NCI-H748 (cell line): ENCODE data around the gene FREM2.

ENCODE experiments used
- DNase-seq: peaks from one replicate; lab custom pipeline; 2025; ENCODE audit not compliant: unreplicated experiment; lab: John Stamatoyannopoulos, UW

The FREM2 gene

DNA sequence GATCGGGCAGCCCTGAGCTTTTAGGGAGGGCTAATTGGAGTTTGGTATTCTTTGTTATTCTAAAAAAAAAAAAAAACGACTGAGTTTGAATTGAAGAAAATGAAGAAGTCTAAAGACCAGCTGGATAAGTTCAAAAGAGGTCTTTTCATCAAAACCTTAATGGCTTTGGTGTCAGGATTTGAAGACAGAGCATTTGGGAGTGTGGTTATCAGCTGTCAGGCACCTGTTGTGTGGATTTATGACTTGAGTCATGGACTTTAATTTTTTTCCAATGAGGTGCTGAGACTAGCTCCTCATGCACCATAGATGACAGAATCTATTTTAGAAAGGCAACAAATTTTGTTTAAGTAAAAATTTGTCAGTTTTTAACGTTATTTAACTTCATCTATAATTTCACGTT lies 72.5 kb downstream of the FREM2 start:
- no peak for DNase-seq

DNA sequence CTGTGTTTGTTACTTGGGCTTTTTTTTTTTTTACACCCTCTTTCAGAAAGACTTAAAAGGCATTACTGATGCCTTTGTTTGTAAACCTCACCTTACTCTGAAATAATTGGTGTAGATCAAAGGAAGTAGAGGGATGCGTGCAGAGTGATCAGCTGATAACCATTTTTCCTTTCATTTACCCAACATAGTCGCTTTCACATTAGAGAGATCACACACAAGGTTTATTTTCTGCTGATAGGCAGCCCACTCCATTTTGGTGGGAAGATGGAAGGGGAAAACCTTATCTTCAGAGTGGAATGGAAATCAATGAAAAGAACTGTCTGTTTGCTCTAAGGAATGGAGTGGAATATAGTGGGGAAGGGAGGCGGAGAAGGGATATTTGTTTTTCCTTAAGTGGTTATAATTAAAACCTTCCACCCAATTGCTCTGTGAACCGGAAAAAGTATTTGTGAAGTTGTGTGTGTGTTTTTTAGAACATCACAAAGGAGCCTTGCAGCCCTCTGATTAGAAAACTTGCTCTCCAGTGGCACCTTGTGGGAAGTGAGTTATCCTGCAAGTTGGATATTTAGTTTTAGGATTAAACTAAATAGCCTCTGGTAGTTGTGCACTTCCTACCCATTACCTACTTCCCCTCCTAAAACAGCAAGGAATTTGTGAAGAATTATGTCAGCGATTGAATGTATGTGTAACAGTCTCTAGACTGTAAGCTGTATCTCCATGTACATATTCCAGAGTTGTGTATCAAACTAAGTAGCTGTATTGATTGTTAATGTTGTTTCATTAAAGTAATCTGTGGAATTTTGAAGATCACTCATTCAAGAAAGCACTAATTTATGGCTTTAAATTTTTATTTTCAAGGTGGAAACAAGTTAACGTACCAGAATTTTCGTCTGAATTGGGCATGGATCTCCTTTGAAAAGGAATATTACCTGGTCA lies 76.8 kb downstream of the FREM2 start:
- DNase-seq: peak; percentile 96

DNA sequence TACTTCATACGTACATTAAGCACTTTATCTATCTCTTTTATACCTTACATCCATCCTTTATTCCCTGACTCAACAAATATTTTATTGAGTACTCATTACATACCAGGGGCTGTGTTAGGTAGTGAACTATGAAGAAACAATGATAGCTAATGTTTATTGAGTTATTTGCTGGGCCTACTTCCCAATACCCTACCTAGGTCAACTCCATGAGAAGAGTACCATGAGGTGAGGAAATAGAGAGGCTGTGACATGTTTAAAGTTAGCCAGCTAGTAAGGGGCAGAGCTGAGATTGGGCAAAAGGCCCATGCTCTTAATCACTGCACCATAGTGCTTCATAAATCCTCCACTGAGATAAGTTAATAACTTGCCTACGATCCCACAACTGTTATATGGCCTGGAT lies 79.9 kb downstream of the FREM2 start:
- no peak for DNase-seq

DNA sequence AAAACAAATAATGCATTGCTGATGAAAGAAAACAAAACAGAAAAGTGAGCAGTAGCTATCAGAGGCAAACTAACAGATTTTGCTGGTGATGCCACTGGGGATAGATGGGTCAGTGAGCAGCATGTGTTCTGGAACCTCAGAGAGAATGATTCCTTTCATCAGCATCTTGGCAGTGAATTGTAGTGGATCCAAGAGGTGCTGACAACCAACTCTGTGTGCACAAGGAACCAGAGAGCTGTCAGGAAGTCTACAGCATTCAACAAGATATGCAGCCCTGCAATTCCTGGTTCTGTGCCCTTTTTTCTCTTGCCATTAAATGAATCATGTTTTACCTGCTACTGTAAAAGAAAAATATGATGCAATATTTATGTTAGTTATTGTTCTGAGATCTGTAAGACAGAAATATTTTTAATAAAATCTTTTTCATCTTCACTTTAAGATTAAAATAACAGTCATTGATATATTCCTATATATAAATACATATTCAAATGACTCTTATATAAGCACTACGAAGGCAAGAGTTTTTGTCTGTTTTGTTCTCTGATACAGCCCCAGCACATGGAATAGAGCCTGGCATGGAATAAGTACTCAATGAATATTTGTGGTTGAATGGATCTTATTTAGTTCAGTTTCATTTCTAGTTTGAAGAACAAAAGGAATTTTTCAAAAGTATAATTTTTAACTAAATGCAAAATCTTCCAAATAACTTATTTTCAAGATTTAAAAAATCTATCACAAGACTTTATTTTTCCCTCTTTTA lies 80.8 kb downstream of the FREM2 start:
- no peak for DNase-seq

DNA sequence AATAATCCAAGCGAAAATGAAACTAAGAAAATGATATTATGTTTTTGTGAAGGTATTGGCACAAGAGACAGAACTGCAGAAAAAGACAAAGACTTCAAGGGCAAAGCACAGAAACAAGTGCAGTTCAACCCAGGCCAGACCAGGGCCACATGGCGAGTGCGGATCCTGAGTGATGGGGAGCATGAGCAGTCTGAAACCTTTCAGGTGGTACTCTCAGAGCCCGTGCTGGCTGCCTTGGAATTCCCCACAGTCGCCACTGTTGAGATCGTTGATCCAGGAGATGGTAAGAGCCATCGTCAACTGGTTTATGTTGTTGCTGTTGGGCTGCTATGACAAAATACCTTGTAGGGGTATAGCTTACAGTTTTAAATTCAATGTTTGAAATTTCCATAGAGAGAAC lies 82.6 kb downstream of the FREM2 start:
- DNase-seq: no peak

DNA sequence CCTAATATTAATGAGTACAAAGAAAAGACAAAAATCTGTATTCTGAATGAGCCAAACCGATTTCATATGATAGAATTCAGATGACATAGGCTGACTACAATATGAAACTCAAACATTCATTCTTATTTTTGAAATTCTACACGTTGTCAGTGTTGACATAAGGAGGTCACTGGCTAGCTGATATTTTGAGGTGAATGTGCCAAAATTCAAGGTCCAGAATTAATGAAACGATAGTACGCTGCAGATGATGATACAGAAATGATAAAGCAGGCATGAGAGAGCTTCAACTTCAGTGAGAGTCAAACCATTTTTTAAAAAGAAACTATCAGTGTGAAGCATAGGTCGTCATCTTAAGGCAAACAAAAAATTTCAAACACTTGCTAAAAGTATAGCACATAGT lies 88.2 kb downstream of the FREM2 start:
- no peak for DNase-seq

DNA sequence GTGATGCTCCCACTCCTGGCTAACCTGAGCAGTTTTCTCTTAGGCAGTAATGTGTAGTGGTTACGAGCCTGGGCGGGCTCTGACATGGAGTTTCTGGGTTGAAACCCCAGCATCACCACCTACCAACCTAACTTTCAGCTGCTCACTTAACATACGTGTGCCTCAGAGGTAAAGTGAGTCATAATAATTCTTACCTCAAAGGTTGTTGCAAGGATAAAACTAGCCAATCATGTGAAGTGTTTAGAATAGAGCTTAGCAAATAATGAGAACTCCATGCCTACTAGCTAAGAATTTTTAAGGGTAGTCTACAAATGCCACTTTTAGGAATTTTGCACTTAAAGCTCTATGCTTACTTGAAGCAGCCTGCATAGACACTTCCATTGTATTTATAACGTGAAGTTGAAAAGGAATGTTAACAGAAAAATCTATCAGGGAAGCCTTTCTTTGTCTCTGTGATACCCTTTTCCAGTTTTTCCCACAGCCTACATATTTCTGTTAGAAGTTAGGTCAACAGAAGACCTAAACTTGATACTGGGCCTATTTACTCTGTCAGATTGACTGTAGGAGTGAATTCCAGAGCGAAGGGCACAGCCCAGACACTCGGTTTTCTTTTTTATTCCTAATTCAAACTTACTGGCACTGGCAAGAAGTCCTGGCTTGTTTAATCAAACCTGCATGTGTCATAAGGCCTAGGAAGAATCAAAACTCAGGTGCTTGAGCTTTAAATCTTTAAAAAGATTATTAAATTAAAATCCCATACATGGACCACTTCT lies 90.7 kb downstream of the FREM2 start:
- DNase-seq: no peak

DNA sequence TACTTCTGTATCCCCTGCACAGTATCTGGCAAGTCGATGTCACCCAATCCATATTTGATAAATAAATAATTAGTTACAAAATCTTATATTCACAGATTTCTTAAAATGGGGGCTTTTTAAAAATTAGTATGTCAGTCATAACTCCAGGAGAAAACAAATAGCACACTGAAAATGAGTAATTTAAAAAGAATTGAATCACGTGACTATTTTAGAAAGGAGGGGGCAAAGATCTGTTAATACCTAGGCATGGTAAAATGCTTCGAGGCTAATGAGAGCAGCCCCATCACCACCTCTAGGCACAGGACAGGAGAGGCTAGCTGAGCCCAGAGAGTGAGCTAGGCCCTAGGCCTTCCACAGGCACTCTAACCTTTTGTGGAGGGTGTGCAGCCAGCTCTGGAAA lies 94.7 kb downstream of the FREM2 start:
- DNase-seq: no peak

DNA sequence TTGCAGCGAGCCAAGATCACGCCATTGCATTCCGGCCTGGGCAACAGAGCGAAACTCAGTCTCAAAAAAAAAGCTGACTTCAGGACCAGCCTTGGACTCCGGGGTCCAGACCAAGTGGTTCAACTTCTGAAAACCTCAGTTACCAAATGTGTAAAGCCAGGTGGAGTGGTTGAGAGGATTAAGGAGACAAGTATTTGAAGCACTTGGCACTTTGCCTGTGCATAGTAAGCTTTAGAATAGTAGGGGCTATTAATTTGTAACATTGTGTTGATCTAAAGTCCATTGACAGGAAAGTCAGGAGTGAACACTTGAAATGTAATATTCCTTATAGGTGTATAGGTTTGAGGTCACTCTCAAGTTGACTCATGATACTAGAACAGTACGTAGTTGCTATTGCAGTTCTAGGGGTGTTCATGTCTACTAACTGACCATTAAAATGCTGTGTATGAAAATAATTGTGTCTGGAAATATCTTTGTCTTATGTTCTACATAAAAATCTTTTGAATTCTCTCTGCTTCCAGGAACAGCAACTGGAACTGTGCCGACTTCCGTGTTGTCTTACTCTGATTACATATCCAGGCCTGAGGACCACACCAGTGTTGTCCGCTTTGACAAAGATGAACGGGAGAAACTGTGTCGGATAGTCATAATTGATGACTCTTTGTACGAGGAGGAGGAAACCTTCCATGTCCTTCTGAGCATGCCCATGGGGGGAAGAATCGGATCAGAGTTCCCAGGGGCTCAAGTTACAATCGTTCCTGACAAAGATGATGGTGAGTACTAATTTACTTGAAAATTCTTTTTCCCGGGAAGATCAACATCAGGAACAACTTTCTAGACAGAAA lies 97.4 kb downstream of the FREM2 start:
- DNase-seq: no peak

DNA sequence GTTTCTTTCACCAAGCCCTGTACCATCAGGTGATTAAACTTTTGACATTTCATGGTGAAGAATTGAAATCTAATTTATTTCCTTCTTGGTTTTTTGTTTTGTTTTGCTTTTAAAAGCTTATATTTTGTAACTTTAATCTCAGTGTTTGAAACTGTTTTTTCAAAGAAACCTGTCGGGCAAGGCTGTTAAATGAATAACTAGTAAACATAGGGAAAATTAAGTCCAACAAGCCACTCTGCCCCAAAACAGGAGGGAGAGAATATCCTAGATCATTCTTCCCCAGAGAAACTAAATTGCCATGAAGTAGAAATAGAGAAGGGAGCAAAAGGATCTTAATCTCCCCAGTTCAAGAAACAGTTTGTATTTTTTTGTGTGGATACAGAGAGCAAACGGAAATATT lies 98.2 kb downstream of the FREM2 start:
- DNase-seq: no peak

DNA sequence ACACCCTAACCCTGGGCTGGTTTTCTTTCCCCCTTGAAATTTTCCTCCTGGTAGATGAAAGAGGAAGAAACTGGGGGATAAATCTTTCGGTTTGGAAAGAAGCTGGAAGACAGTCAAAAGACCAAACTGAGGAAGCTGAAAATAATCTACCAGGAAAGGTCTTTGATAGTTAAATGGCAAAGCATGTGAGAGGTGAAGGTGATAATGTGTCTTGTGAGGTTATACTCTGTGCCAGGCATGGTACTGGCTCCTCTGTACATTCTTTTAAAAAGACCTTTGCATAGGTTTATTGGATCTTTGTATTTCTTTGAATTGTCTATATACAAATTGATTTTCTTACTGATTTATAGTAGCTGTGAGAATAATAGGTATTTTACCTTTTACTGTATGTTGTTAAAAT lies 98.6 kb downstream of the FREM2 start:
- no peak for DNase-seq

DNA sequence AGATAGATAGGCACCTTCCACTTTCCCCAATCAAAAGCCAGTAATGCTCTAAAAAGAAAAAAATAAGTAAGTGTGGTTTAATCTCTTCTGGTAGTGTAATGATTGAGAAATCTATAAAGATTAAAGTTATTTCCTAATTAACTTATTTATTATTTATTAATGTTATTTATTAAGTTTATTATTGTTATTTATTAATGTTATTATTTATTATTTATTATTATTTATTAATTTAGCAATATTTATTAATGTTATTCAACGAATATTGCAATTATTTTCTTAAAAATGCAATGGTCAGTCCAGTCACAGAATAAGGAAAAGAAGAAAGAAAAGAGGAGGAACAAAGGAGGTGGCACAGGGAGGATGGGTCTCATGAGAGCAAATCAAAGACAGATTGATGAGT lies 100.7 kb downstream of the FREM2 start:
- DNase-seq: no peak

DNA sequence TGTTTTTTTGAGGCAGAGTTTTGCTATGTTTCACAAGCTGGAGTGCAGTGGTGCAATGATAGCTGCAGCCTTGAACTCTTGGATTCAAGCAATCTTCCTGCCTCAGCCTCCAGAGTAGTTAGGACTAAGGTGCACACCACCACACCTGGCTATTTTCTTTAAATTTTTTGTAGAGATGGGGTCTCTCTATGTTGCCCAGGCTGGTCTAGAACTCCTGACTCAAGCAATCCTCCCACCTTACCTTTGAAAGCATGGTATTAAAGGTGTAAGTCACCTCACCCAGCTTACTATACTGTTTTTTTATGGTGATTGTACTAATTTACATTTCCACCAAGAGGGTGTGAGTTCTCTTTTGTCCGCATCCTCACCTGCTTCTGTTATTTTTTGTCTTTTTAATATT lies 110.0 kb downstream of the FREM2 start:
- DNase-seq: no peak

DNA sequence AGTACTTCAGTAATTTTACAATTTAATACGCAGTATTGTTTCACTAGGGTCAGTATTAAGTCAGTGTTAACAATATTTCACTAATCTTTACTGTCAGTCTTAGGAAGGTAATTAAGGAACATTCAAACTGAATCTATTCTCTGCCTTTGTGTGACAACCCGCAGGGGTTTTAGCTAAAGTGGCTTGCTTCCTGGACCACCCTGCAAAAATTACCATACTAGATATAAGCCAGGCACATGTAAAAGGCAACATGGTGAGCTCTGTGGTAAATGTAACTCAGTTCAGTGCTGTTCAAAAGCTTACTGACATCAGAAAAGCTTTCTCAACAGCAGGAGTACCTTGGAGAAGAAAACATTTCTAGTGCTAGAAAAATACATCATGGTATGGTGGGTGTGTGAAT lies 116.7 kb downstream of the FREM2 start:
- DNase-seq: peak; percentile 6

DNA sequence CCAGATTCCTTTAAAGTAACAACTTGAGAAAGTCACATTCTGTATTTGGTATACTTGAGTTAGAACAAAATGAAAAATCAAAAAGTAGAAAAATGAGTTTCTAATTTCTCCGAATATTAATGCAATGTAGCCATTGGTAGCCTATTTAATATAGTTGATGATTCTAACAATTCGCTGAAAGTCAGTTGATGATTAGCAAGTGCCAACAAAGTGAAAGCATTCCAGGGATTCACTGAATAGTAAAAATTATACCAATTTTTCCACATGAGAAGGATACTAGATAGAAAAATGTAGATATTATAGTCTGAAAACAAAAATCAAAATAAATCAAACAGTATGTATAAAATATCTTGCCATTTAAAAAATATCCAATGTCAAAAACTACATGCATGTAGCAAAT lies 117.2 kb downstream of the FREM2 start:
- DNase-seq: no peak

DNA sequence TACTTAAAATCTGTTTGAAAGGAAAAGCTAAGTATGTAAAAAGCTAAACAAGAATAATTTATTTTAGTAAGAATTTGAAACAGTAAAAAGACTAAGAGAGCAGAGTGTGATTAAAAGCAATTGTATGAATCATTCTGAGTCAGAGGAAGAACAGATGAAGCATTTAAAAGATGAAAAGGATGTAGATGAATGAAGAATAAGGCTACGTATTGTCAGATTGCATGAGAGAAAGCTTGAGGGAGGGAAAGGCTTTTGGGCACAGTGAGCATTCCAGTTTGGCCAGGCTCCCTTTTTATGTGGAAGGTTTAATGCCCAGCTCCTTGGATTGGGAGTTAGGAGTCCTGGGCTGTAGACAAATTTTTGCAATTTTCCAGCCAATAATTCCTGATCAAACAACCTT lies 117.7 kb downstream of the FREM2 start:
- no peak for DNase-seq

DNA sequence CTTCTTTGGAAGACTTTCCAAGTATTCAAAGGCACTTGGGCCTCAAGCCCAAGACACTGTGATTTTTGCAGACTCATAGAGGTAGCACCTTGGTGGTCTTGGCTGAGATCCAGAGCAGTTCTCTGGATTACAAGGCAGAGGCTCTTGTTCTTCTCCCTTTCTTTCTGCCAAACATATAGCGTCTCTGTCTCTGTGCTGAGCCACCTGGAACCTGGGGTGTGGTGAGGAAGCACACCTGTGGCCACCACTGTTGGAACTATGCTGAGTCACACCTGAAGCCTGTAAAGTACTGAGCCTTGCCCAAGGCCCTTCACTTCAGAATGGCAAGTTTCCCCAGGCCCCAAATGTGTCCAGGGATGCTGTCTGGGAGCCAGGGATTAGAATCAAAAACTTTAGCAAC lies 127.5 kb downstream of the FREM2 start:
- no peak for DNase-seq

DNA sequence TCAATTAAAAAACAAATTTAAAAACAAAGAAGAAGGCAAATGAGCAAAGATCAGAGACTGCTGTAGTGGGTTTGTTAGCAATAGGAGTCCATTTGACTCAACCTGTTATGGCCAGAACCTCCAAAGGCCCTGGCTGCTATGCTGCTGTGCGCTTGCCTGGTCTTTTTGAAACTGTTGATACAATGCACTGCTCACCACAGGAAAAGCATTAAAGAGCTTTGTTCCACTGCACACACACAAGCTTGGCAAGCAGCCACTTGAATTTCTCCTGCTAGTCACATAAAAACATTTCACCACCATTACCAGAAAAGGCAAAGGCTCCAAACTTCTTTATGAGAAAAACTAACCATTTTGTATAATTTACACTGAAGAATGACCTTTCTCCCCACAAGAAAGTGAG lies 132.2 kb downstream of the FREM2 start:
- DNase-seq: peak; percentile 89

DNA sequence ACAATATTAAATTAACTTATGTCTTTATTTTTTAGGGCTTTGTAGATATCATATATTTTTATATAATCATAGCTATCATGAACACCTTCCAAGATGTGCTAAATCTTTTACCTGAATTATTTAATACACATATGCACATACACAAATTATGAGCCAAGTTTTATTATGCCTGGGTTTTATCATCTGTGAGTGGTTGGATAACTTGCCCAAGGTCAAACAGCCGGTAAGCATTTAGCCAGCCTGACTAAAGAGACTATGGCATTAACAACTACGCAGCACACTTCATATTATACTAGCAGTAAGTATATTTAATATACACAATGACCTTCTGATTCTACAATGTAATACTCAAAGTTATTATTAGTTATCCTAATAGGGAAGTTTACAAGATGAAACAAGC lies 132.7 kb downstream of the FREM2 start:
- no peak for DNase-seq

DNA sequence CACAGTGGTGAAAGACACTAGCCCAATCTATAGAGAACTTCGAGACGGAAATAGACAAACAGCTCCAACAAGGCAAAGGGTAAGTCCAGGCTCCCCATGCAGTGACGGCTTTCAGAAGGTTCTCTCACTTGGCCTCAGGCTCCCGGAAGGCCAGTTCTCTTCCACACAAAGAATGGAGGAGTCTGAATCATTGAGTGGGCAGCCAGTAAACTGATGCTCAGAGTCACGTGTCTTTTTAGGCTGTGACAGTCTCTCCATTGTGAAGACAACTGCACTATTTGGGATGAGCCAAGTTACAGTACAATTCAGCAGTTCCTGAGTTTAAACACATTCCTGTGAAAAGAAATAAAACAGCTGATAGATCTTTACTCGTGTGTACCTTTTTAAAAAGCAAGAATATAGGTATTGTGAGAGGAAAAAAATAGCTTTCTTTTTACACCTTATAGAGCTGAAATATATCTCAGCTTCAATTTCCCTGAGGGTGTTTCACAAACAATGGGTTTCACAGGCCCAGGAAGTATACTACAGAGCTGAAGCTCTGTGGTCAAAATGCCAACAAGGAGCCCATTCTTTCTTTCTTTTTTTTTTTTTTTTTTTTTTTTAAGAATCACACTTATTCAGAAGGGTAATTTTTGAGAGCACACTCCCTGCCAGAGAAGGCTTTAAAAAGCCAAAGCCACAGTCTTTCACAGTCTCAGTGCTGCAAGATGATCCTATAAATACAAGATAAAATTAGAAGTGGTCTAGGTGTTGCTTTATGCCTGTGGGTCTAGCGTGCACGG lies 135.1 kb downstream of the FREM2 start:
- no peak for DNase-seq
